HCT116 (cell line): ENCODE data around the gene CALD1. TPM values are rescaled to one million over a fixed set of nuclear protein-coding genes. Genes with fewer than 3 reads are reported as not detected.

ENCODE experiments used
- ATAC-seq: fragments of 200-7000 bp; cut with Tn5 transposase; 2 replicates; pipeline ENCODE4 v1.9.1; 2020; ENCODE audit warnings: mild to moderate bottlenecking, moderate library complexity
- BruUV-seq: library from RNA; stranded (reverse); fragments of 400-500 nt; replicated peaks from 2 replicates; lab custom pipeline; 2021; lab: Mats Ljungman, UMichigan
- CTCF ChIA-PET: fragments of 300-600 bp; sonication (Branson Sonifier 250); formaldehyde crosslinking; loops from one replicate; lab custom pipeline; 2021; ENCODE audit warnings: antibody characterized with exemption; lab: Charles Lee
- POLR2A ChIA-PET: fragments of 300-600, 350-600 bp; sonication (Branson Sonifier 250); formaldehyde crosslinking; loops from one replicate; lab custom pipeline; 2021; ENCODE audit warnings: antibody characterized with exemption; lab: Charles Lee
- RAD21 ChIA-PET, 2 experiments: fragments of 300-600 bp; sonication (Branson Sonifier 250); formaldehyde crosslinking; loops; one replicate each; lab custom pipeline; 2023; ENCODE audit warnings: low total read pairs in 2 of 2; ENCODE audit not compliant: uncharacterized antibody in 2 of 2, unreplicated experiment in 2 of 2, low non-redundant PET in 1 of 2; lab: Charles Lee
- DNase-seq: peaks from one replicate; pipeline ENCODE4 v3.0.0-alpha.2; 2010; ENCODE audit warnings: low read depth, low spot score
- H2AFZ ChIP-seq: fragments of 200-600 bp; shearing (Covaris generic), sonication (generic); 2 replicates; pipeline ENCODE4 v1.6.1; 2017; ENCODE audit warnings: low read depth, mixed run types, mixed read lengths, antibody characterized with exemption, low read length; ENCODE audit not compliant: poor library complexity, severe bottlenecking
- H3K27ac ChIP-seq: 2 replicates; pipeline ENCODE4 v1.5.1; 2012; ENCODE audit warnings: low read depth, low read length
- H3K27me3 ChIP-seq: fragments of 200-600 bp; sonication (generic); 2 replicates; pipeline ENCODE4 v1.6.1; 2016; ENCODE audit warnings: mixed run types, low read length, mixed read lengths; ENCODE audit not compliant: insufficient read depth
- H3K36me3 ChIP-seq, 2 experiments: fragments of 200-500 bp in 1 of 2; fragments of 200-600 bp in 1 of 2; sonication (Bioruptor generic) in 1 of 2; sonication (generic) in 1 of 2; 2 replicates each; pipeline versions ENCODE4 v1.5.1 to v1.6.1; 2014 to 2016; ENCODE audit warnings: low read length in 2 of 2, inconsistent platforms in 1 of 2, mixed read lengths in 1 of 2, mixed run types in 1 of 2; ENCODE audit not compliant: insufficient read depth in 2 of 2, control insufficient read depth in 1 of 2
- H3K4me1 ChIP-seq, 2 experiments: fragments of 200-600 bp in 1 of 2; sonication (generic) in 1 of 2; 2 replicates each; pipeline versions ENCODE4 v1.5.1 to v1.6.1; 2012 to 2017; ENCODE audit warnings: low read length in 2 of 2, inconsistent platforms in 1 of 2, mild to moderate bottlenecking in 1 of 2, mixed read lengths in 1 of 2, mixed run types in 1 of 2, moderate library complexity in 1 of 2; ENCODE audit not compliant: insufficient read depth in 2 of 2, control insufficient read depth in 1 of 2
- H3K4me2 ChIP-seq: fragments of 200-600 bp; sonication (generic); 2 replicates; pipeline ENCODE4 v1.6.1; 2017; ENCODE audit warnings: mixed run types, low read length, mixed read lengths
- H3K4me3 ChIP-seq, 2 experiments: fragments of 200-600 bp in 1 of 2; sonication (generic) in 1 of 2; replicated peaks in 1 of 2; 2 replicates each; pipeline ENCODE4 v1.5.1; 2011 to 2016; ENCODE audit warnings: low read length in 2 of 2, control low read depth in 1 of 2, low read depth in 1 of 2, mild to moderate bottlenecking in 1 of 2, mixed read lengths in 1 of 2, mixed run types in 1 of 2
- H3K79me2 ChIP-seq: fragments of 200-600 bp; sonication (generic); 2 replicates; pipeline ENCODE4 v1.6.1; 2017; ENCODE audit warnings: mild to moderate bottlenecking, mixed run types, low read length, moderate library complexity, mixed read lengths; ENCODE audit not compliant: insufficient read depth
- H3K9ac ChIP-seq: fragments of 200-600 bp; sonication (generic); 2 replicates; pipeline ENCODE4 v1.6.1; 2016; ENCODE audit warnings: low read length, mixed read lengths
- H3K9me2 ChIP-seq: fragments of 200-600 bp; sonication (generic), shearing (Covaris generic); 2 replicates; pipeline ENCODE4 v1.6.1; 2017; ENCODE audit warnings: mixed run types, mild to moderate bottlenecking, moderate library complexity; ENCODE audit not compliant: insufficient read depth
- H3K9me3 ChIP-seq, 2 experiments: fragments of 200-500 bp in 1 of 2; fragments of 200-600 bp in 1 of 2; sonication (Bioruptor generic) in 1 of 2; sonication (generic) in 1 of 2; 2 replicates each; pipeline ENCODE4 v1.6.1; 2014 to 2017; ENCODE audit warnings: low read length in 2 of 2, mixed read lengths in 2 of 2, inconsistent platforms in 1 of 2, low read depth in 1 of 2, mild to moderate bottlenecking in 1 of 2, mixed run types in 1 of 2, moderate library complexity in 1 of 2; ENCODE audit not compliant: control insufficient read depth in 1 of 2, insufficient read depth in 1 of 2
- H4K20me1 ChIP-seq: fragments of 200-600 bp; sonication (generic), shearing (Covaris generic); 2 replicates; pipeline ENCODE4 v1.6.1; 2017; ENCODE audit warnings: mixed run types, mild to moderate bottlenecking, moderate library complexity; ENCODE audit not compliant: insufficient read depth
- ATF3 ChIP-seq: IDR thresholded peaks from 2 replicates; pipeline ENCODE4 v1.6.1; 2012
- CBX3 ChIP-seq: IDR thresholded peaks from 2 replicates; pipeline ENCODE4 v1.6.1; 2012; ENCODE audit warnings: low read depth
- CTCF ChIP-seq, 3 experiments: fragments of 200-600 bp in 1 of 3; sonication (generic) in 1 of 3; IDR thresholded peaks in 2 of 3; conservative IDR thresholded peaks in 1 of 3; 2 replicates each; pipeline ENCODE4 v1.5.1; 2012 to 2017; ENCODE audit warnings: low read depth in 2 of 3, low read length in 2 of 3, antibody characterized with exemption in 1 of 3, borderline replicate concordance in 1 of 3, control low read depth in 1 of 3, mild to moderate bottlenecking in 1 of 3, mixed read lengths in 1 of 3, mixed run types in 1 of 3, moderate library complexity in 1 of 3; ENCODE audit not compliant: insufficient read depth in 1 of 3
- EGR1 ChIP-seq: IDR thresholded peaks from 2 replicates; pipeline ENCODE4 v1.6.1; 2012; ENCODE audit warnings: low read depth
- ELF1 ChIP-seq: IDR thresholded peaks from 2 replicates; pipeline ENCODE4 v1.6.1; 2012; ENCODE audit warnings: low read depth, borderline replicate concordance
- EZH2 ChIP-seq: fragments of 200-600 bp; sonication (generic); IDR thresholded peaks from 2 replicates; pipeline ENCODE4 v1.6.1; 2017; ENCODE audit warnings: antibody characterized with exemption, mixed run types
- FOSL1 ChIP-seq: IDR thresholded peaks from 2 replicates; pipeline ENCODE4 v1.6.1; 2012; ENCODE audit warnings: low read depth
- JUND ChIP-seq: IDR thresholded peaks from 2 replicates; pipeline ENCODE4 v1.6.1; 2012
- MAX ChIP-seq: IDR thresholded peaks from 2 replicates; pipeline ENCODE4 v1.6.1; 2012
- POLR2A ChIP-seq: IDR thresholded peaks from 2 replicates; pipeline ENCODE4 v1.7.0; 2011; ENCODE audit warnings: borderline replicate concordance; ENCODE audit not compliant: insufficient read depth, insufficient read length; ENCODE audit errors: extremely low read depth
- POLR2AphosphoS5 ChIP-seq: IDR thresholded peaks from 2 replicates; pipeline ENCODE4 v1.6.1; 2011; ENCODE audit warnings: mild to moderate bottlenecking, low read depth, low read length, moderate library complexity
- RAD21 ChIP-seq: IDR thresholded peaks from 2 replicates; pipeline ENCODE4 v1.6.1; 2012; ENCODE audit warnings: low read depth, mild to moderate bottlenecking
- REST ChIP-seq: IDR thresholded peaks from 2 replicates; pipeline ENCODE4 v1.6.1; 2012; ENCODE audit warnings: low read depth
- SP1 ChIP-seq: IDR thresholded peaks from 2 replicates; pipeline ENCODE4 v1.6.1; 2012; ENCODE audit warnings: low read depth
- YY1 ChIP-seq: IDR thresholded peaks from 2 replicates; pipeline ENCODE4 v1.6.1; 2011; ENCODE audit warnings: low read length, low read depth, moderate library complexity, mild to moderate bottlenecking; ENCODE audit not compliant: insufficient replicate concordance; ENCODE audit errors: extremely low read depth
- ZFX ChIP-seq: fragments of 450-650 bp; IDR thresholded peaks from 2 replicates; pipeline ENCODE4 v1.6.1; 2017
- ZNF274 ChIP-seq: fragments of 200-500 bp; sonication (Bioruptor generic); IDR thresholded peaks from 2 replicates; pipeline ENCODE4 v1.6.1; 2014; ENCODE audit warnings: mild to moderate bottlenecking, low read depth, low read length, inconsistent platforms
- intact Hi-C: fragments of 100-400 bp; cut with micrococcal nuclease; formaldehyde crosslinking; loops from 2 replicates; pipeline ENCODE4 v1.10.0; 2022
- total RNA-seq: library from RNA; stranded (reverse); gene quantifications from one replicate; pipeline ENCODE4 v1.2.1, GENCODE V29; 2021; ENCODE audit not compliant: unreplicated experiment

The CALD1 gene
- total RNA-seq, 1 experiment from 2014 or later = 66.8 TPM

DNA sequence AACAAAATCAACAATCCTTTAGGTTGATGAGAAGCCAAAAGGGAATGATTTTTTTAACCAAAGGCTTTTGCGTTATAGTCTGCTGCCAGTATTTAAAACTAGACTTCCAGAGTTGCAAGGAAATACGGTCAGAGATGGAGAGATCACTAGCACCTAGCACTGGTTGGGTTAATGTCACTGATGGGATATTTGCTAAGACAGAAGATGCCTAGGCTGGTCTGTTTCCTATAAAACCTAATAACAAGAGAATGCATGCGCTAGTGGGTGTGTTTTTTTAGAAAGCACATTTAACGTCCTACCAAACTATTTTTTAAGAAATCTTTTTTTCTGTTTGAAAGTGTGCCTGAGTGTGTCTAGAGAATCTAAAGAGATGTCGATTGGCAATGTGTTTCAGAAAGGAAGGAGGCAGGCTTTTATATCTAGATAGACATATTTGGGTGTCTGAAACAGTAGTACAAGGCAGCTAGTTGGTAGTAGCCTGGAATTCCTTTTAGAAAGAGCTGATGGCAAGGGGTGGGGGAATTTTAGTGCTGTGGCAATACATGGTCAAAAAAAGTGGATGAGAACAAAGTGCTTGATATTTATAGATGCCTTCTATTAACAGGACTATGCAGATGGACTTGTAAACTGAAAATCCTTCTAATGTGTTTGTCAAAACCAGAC lies 863 bp downstream of the CALD1 start:
- POLR2A ChIA-PET = no interaction called here
- Histone ChIP-seq H3K9ac (no peak overlapping the region), H3K4me2 (peak overlapping the region; percentile 69), H3K27me3 (peaks cover 7% of the 10 kb centered on the region; the same call in 1 of the 2 replicates), H4K20me1 (no peaks in the 10 kb centered on the region), H3K9me3 (no peaks in the 10 kb centered on the region), H2AFZ (peak overlapping the region; percentile 75), H3K79me2 (no peaks in the 10 kb centered on the region), H3K4me1 (peaks cover 0 to 11% of the 10 kb centered on the region in 2 experiments; a peak in 1 of 4 replicates), H3K4me3 (0 out of 4 replicates have a peak overlapping the region, but pooled peaks of 1 of the 2 experiments have one; percentile 39), H3K27ac (no peak overlapping the region), H3K9me2 (no peaks in the 10 kb centered on the region), H3K36me3 (no peaks in the 10 kb centered on the region)
- DNase-seq (no peak), ATAC-seq (no peak)
- RAD21 ChIA-PET = no interaction called here
- CTCF ChIA-PET = no interaction called here
- TF ChIP-seq EGR1 (no peak), REST (no peak), JUND (no peak), CTCF (IDR thresholded peaks at IDR 0.05 in 2 of 3, conservative IDR thresholded peaks at IDR 0.05 in 1 of 3; ENCODE audit: borderline replicate concordance in 1 of 3, insufficient read depth in 1 of 3, low read depth in 2 of 3, low read length in 2 of 3) (no peak), MAX (no peak), ELF1 (no peak), ZNF274 (no peak), EZH2 (no peak), POLR2AphosphoS5 (no peak), ATF3 (no peak), SP1 (no peak), CBX3 (no peak), RAD21 (no peak), FOSL1 (no peak), POLR2A (no peak), YY1 (no peak), ZFX (no peak)
- BruUV-seq = no TSS peak
- intact Hi-C loops = no loop called here
